GM19395 (cell line): ENCODE data around the gene SERTAD2.

Experiments
- ATAC-seq: cut with Tn5 transposase; IDR thresholded peaks from one replicate; pipeline ENCODE4 v1.9.1; 2021; ENCODE audit warnings: mild to moderate bottlenecking, moderate library complexity; ENCODE audit not compliant: unreplicated experiment

Gene SERTAD2

GRCh38 chr2:64610316-64610855 lies 43.3 kb downstream of the SERTAD2 start:
- no peak for ATAC-seq

GRCh38 chr2:64609942-64610281 lies 43.8 kb downstream of the SERTAD2 start:
- no peak for ATAC-seq

- ATAC-seq = peak; percentile 41
Observed at GRCh38 chr2:64609227-64609941, 44.3 kb downstream of the SERTAD2 start.

- no peak for ATAC-seq
Observed at GRCh38 chr2:64608867-64609226, 44.9 kb downstream of the SERTAD2 start.

GRCh38 chr2:64607381-64608304 lies 46.1 kb downstream of the SERTAD2 start:
- ATAC-seq = no peak

- ATAC-seq = peak; percentile 88
Observed at GRCh38 chr2:64606479-64607363, 47.0 kb downstream of the SERTAD2 start.

- no peak for ATAC-seq
Observed at GRCh38 chr2:64605991-64606478, 47.7 kb downstream of the SERTAD2 start.

- no peak for ATAC-seq
Observed at GRCh38 chr2:64605026-64605471, 48.7 kb downstream of the SERTAD2 start.

GRCh38 chr2:64604155-64604554 lies 49.6 kb downstream of the SERTAD2 start:
- ATAC-seq = no peak

- no peak for ATAC-seq
Observed at GRCh38 chr2:64602436-64602835, 51.3 kb downstream of the SERTAD2 start.

GRCh38 chr2:64601785-64602391 lies 51.8 kb downstream of the SERTAD2 start:
- ATAC-seq = no peak

GRCh38 chr2:64601034-64601754 lies 52.5 kb downstream of the SERTAD2 start:
- no peak for ATAC-seq

- no peak for ATAC-seq
Observed at GRCh38 chr2:64599469-64599868, 54.2 kb downstream of the SERTAD2 start.

GRCh38 chr2:64598226-64598625 lies 55.5 kb downstream of the SERTAD2 start:
- ATAC-seq = no peak

- ATAC-seq = no peak
Observed at GRCh38 chr2:64595397-64596176, 58.1 kb downstream of the SERTAD2 start.

GRCh38 chr2:64594226-64594989 lies 59.3 kb downstream of the SERTAD2 start:
- ATAC-seq = no peak

- ATAC-seq = no peak
Observed at GRCh38 chr2:64593035-64593655, 60.6 kb downstream of the SERTAD2 start.

- no peak for ATAC-seq
Observed at GRCh38 chr2:64591188-64591587, 62.5 kb downstream of the SERTAD2 start.
